Activated CD4-positive, alpha-beta T cell treated with anti-CD3 and anti-CD28 coated beads, Interleukin-2, Interleukin-4, amounts not matched to agents 100 ng/mL and 50 ng/mL, durations not matched to agents 16 hours and 8 hours (primary cell): Measurements from ENCODE around the gene SLC2A8.
A peak's percentile ranks its signal among the peaks of the same experiment; 100 is the strongest.

Experiments
- DNase-seq: peaks from one replicate; pipeline ENCODE4 v3.0.0-alpha.2; 2020; ENCODE audit warnings: low spot score

SLC2A8 gene

DNA sequence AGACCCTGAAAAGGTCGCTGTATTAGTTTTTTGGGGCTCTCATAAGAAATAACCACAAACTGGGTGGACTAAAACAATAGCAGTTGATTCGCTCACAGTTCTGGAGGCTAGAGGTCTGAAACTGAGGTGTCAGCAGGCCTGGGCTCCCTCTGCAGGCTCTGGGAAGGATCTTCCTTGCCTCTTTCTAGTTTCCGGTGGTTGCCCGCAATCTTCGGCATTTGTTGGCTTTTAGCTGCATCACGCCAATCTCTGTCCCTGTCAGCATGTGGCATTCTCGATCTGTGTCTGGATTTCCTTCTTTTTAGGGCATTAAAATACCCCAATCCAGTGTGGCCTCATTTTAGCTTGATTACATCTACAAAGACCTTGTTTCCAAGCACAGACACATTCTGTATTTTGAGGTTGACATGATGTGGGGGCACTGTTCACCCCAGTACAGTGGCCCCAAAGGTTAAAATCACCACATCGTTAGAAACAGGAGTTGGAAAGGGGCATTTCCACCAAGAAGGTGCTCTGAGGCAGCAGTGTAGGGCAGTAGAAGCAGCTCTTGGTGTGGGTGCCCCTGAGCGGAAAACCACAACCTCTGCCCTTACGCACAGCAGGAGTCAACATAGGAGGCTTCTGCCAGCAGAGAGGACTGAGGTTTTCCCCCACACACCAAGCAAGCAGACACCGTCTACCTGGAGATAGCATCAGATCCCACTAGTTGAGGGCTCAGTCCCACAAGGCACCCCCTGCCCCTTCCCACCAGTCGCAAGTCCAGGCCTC is 40.7 kb downstream of the SLC2A8 start:
- peak; percentile 48 for DNase-seq

DNA sequence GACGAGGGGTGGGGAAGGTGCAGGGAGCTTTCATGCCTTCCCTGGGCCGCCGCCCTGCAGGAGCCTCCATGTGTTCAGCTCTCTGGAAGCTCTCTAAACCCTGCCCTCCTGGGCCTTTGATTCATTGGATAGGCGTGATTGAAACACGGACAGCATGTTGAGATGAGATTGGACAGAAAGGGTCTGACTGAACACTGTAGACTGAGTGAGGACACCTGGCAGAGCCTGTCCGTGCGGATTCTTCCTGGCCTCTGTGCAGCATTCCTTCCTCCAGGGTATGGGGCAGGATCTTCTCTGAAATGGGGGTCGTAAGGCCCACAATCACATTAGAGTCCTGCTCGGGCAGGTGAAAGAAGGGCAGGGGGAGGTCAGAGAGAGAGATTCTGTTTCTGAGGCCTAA is 41.4 kb downstream of the SLC2A8 start:
- no peak for DNase-seq

DNA sequence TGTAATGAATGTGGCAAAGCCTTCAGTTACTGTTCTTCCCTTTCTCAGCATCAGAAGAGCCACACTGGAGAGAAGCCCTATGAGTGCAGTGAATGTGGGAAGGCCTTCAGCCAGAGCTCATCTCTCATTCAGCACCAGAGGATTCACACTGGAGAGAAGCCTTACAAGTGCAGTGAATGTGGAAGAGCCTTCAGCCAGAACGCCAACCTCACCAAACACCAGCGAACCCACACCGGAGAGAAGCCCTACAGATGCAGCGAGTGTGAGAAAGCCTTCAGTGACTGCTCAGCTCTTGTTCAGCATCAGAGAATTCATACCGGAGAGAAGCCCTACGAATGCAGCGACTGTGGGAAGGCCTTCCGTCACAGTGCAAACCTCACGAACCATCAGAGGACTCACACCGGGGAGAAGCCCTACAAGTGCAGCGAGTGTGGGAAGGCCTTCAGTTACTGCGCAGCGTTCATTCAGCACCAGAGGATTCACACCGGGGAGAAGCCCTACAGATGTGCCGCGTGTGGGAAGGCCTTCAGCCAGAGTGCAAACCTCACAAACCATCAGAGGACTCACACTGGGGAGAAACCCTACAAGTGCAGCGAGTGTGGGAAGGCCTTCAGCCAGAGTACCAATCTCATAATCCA is 47.4 kb downstream of the SLC2A8 start:
- DNase-seq = peak; percentile 7

DNA sequence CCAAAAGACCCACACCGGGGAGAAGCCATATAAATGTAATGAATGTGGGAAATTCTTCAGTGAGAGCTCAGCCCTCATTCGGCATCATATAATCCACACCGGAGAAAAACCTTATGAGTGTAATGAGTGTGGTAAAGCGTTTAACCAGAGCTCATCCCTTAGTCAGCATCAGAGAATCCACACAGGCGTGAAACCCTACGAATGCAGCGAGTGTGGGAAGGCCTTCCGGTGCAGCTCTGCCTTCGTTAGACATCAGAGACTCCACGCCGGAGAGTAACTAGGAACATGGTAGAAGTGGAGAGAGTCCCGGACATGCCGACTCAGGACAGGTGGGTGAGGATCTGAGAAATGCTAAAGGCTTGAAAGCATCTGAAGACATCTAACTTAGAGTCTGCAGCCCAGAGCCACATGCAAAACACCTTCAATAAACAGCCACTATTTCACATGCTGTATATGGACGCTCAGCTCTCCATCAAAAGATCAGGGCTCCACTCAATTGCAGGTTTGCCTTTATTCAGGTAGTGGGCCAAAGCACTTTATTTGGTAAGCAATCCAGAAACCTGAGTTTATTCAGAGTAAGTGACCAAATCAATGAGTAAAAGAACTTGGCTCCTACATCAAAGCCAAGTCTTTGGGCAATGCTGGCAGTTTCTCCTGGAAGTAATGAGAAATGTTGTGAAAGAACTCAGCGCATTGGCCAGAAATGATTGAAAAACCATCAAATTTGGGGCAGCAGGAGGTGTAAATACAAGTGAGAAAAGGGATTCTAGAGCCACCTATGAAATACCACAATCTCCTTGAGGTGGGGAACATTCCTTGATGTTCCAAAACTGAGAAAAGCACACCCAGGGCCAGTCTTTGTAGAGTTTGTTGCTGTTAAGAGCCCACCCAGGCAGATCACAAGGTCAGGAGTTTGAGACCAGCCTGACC is 48.2 kb downstream of the SLC2A8 start:
- peak; percentile 33 for DNase-seq

DNA sequence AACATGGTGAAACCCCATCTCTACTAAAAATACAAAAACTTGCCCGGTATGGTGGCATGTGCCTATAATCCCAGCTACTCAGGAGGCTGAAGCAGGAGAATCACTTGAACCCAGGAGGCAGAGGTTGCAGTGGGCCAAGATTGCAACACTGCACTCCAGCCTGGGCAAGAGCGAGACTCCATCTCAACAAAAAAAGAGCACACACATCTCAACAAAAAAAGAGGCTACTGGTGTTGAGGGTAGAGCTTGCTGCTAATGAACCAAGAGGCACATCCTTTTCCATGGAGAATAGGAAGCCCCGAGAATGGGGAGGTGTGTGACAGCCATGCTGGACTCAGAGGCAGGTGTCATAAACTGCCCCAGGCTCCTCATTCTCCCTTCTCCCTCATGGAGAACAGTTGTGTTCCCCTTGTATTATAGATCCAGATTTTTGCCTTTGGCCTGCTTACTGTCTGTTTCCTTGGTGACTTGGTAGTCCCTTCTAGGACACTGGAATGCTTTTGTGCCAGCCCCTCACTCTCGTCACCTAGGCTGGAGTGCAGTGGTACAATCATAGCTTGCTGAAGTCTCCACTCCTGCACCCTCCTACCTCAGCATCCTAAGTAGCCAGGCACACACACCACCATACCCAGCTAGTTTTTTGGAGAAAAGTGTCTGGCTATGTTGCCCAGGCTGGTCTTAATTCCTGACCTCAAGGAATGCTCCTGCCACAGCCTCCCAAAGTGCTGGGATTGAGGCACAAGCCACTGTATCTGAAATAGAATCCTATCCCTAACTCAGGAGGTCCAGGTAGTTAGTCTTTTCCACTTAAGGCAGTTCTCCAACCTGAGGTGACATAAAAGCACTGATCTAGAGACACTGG is 49.1 kb downstream of the SLC2A8 start:
- DNase-seq = peak; percentile 33

- DNase-seq = no peak
Measured at GRCh38 chr9:127446713-127447415, 49.9 kb downstream of the SLC2A8 start.

DNA sequence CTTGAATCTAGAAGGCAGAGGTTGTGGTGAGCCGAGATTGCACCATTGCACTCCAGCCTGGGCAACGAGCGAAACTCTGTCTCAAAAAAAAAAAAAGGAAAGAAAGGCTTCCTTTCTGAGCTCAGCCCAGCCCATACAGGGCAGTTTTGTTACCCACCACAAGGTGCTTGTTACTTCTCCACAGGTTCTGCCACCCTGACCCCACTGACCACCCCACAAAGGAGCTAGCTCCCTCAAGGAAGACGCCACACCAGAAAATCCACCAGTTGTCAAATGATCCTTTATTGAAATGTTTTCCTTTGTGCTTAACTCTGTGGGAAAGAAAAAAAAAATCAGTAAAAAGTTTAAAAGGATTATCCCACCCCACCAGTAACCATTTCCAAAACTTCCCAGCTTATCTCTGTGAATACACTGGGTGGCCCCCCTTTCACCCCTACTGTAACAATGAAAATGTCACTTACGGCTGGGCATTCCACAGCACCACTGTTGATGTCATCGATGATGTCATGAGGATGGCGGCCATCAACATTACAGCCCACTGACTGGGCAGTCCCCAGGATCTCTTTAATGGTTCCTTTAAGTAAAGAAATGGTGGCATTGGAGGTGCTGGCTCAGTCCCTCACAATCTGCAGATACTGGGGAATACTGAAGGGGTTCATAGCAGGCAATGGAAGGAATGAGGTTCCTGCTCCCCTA is 50.6 kb downstream of the SLC2A8 start:
- no peak for DNase-seq

- DNase-seq = peak; percentile 11
Measured at GRCh38 chr9:127448112-127448805, 51.3 kb downstream of the SLC2A8 start.

- DNase-seq = peak; percentile 8
Measured at GRCh38 chr9:127449332-127449966, 52.5 kb downstream of the SLC2A8 start.

GRCh38 chr9:127450243-127450760 is 53.3 kb downstream of the SLC2A8 start:
- DNase-seq = peak; percentile 20

DNA sequence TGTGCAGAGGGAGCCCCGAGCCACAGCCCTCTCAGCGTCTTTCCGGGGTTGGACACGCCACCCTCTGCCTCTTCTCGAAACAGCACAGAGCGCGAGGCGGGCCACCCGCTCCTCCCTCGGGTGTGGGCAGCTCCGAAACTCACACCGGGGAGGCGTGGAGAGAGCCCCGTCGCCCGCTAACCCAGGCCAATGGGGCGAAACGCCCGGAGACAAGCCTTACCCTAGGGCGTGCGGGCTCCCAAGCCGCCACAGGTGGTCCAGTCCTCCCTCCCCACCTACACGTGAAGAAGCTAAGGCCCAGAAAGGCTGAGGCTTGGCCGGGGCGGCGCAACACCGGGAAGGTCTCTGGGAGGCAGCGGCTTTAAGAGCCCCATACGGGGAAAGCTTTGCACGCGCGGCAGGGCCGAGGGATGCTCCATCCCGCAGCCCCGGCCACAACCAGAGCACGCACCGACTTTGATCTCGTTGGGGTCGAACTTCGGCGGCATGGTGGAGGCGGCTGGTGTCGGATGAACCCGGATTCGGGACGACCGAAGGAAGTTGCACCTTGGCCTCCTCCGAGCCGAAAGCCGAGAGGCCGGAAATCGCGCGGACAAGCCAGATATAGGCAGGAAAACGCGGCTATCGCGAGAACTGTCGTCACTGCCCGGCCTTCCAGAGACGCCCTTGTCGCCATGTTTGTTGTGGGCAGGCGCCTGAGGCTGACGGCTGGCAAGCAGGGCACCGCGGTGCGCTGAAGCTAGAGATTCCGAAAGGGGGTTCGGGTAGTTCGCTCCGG is 54.0 kb downstream of the SLC2A8 start, which contains the start of the genes LRSAM1 and RPL12:
LRSAM1 (plus strand) TSS at position 681 of the 778 bp plus-strand sequence. CDS start 3,018 bp downstream, outside the sequence.
RPL12 (minus strand) TSS at position 577 of the 778 bp plus-strand sequence; CDS start at position 488, 89 bp downstream.
- DNase-seq = peak; percentile 97

DNA sequence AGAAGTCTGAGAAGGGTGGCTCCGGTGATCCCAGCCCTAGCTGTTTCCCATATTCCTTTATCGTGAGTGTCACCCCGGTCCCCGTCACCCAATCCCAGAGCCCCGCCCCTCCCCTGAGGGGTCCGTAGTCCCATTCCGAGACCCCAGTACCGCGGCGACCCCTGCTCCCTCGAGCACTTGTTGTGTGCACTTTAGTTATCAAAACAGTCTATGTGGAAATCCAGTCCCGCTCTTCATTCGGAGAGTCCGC is 54.6 kb downstream of the SLC2A8 start:
- DNase-seq = no peak

DNA sequence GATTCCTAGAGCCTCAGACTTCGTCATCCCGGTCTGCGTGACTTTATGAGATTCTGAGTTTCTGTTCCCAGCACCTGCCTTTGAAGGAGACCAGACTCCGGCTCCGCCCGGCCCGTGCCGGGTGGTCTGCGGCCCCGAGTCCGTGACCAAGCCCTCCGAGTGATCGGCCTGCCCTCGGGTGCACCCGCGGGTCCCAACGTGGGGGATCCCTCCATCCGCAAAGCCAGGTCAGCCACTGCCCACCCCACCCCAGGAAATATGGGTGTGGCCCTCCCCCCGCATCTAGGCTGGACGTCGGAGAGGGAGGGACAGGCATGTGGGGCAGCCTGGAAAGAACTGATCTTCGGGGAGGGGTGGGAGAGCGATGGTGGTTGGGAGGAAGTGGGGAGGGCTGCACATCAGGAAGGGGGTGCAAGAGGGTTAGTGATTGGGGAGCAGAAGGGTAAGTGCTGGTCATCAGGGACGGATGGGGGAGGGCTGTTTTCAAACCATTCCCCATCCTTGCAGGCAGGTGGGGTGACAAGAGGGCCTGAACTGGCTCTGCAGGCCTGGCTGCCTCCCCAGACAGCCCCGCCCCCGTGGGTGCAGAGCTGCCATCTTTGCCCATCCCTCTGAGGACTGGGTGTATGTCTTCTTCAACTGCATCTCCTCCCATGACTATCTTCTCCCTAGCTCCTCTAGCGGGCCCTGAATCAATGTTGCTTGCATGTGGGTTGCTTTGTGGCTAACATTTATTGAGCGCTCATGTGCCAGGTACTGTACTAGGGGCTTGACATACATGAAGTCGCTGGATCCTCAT is 55.1 kb downstream of the SLC2A8 start:
- peak; percentile 65 for DNase-seq

DNA sequence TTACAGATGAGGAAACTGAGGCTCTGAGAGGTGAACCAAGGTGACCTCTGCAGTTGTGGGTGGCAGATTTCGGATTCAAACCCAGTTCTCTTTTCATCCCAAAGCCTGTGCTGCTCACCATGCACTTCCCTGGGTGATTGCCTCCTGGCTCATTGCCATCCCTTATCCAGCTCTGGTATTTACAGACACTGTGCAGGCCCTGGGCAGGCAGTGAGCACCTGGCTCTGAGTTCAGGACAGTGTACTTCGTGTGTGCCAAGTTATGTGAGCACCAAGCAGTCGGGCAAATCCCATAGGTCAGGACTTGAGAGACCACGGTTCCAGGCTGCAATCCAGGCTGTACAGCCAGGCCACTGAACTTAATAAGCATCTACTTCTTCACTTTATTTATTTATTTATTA is 55.7 kb downstream of the SLC2A8 start:
- no peak for DNase-seq

- peak; percentile 37 for DNase-seq
Measured at GRCh38 chr9:127455324-127455992, 58.5 kb downstream of the SLC2A8 start.

- DNase-seq = no peak
Measured at GRCh38 chr9:127457191-127457878, 60.4 kb downstream of the SLC2A8 start.
